ENCODE data around the gene ZBTB6.

DNA sequence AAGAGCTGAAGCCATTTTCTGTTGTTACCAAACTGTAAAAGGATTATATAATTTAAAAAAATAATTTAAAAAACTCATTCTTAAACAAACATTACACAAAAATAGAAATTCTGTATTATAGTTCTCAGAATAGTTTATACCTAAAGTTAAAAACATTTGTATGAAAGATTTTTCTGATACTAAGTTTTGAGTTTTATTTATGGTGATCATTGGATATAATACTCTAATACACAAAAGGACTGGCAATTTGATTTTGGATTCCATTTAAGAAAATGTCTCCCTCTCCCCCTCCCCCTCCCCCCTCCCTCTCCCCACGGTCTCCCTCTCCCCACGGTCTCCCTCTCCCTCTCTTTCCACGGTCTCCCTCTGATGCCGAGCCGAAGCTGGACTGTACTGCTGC is 47.0 kb downstream of the ZBTB6 start:
- TF ChIP-seq, protein P1, sequence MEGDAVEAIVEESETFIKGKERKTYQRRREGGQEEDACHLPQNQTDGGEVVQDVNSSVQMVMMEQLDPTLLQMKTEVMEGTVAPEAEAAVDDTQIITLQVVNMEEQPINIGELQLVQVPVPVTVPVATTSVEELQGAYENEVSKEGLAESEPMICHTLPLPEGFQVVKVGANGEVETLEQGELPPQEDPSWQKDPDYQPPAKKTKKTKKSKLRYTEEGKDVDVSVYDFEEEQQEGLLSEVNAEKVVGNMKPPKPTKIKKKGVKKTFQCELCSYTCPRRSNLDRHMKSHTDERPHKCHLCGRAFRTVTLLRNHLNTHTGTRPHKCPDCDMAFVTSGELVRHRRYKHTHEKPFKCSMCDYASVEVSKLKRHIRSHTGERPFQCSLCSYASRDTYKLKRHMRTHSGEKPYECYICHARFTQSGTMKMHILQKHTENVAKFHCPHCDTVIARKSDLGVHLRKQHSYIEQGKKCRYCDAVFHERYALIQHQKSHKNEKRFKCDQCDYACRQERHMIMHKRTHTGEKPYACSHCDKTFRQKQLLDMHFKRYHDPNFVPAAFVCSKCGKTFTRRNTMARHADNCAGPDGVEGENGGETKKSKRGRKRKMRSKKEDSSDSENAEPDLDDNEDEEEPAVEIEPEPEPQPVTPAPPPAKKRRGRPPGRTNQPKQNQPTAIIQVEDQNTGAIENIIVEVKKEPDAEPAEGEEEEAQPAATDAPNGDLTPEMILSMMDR (IDR thresholded peaks at IDR 0.05) = no peak
- TF ChIP-seq POLR2A (IDR thresholded peaks at IDR 0.05) = no peak

Data from uterus (tissue), 2 donors.